ENCODE measurements around the gene ZCWPW1.
"Not testable (repeated sequence)": the region's sequence is repeated elsewhere in the genome, so short reads cannot be mapped to it uniquely, and the experiment has no call there.

The ZCWPW1 gene

DNA sequence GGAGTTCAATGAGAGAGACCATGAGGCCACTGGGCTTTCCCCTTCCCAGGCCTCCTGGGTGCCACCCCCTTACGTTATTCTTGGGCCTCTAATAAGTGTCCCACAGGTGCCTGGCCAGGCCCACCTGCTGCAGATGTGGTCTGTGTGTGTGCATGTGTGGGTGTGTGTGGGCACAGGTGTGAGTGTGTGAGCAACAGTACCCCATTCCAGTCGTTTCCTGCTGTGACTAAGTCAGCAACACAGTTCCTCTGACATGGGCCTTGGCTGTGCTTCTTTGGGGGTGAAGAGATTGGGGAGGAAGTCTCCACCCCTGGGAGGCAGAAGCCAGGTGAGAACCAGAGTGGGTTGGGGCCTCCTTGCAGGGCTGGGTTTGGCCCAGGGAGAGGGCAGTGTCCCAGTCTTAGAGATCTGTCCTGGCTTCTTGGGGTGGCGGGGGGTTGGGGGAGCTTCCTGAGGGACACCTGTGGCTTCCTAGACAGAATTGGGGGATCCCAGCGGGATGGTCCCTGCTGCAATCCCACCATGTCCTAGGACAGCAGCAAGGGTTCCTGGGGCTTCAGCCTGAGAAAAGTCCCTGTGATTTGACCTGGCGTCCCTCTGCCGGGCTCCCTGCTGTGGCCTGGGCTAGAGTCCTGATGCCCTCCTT is 74.7 kb downstream of the ZCWPW1 start:
- Histone ChIP-seq H3K4me1 (ENCODE audit: control insufficient read depth, insufficient read depth, low read length) (no peaks in the 10 kb centered on the region), H3K4me3 (ENCODE audit: low read length) (no peak overlapping the region), H3K9ac (ENCODE audit: low read depth, low read length) (no peak overlapping the region), H3K27me3 (ENCODE audit: control insufficient read depth, insufficient read depth, low read length) (no peaks in the 10 kb centered on the region), H3K4me2 (ENCODE audit: low read length) (no peak overlapping the region), H3K36me3 (ENCODE audit: insufficient read depth, low read length) (peaks cover 65% of the 10 kb centered on the region), H3K9me3 (replicated peaks; ENCODE audit: low read length) (no peaks in the 10 kb centered on the region)

DNA sequence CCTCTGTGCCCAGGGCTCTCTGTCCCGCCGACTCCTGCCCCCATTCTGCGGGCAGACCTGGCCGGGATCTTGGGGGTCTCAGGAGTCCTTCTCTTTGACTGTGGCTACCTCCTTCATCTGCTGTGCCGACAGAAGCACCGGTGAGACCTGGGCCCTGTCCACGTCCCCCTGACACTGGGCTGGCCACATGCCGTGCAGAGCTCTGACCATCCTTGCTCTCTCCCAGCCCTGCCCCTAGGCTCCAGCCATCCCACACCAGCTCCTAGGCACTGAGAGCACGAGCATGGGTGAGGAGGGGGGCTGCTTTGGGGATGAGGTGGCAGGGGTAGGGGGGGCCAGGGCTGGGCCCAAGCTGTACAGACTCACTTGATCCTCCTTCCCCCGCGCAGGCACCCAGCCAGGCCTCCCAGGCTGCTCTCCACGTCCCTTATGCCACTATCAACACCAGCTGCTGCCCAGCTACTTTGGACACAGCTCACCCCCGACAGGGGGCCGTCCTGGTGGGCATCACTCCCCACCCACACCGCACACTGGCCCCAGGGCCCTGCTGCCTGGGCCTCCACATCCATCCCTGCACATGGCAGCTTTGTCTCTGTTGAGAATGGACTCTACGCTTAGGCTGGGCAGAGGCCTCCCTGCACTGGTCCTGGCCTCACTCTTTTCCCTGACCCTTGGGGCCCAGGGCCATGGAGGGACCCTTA is 75.4 kb downstream of the ZCWPW1 start:
- H3K9ac ChIP-seq (ENCODE audit: low read depth, low read length): no peak overlapping the region
- H3K9me3 ChIP-seq (replicated peaks; ENCODE audit: low read length): no peaks in the 10 kb centered on the region
- H3K27me3 ChIP-seq (ENCODE audit: control insufficient read depth, insufficient read depth, low read length): no peaks in the 10 kb centered on the region
- peaks cover 59% of the 10 kb centered on the region for H3K36me3 ChIP-seq (ENCODE audit: insufficient read depth, low read length)
- no peak overlapping the region for H3K4me2 ChIP-seq (ENCODE audit: low read length)
- H3K4me3 ChIP-seq (ENCODE audit: low read length): no peak overlapping the region
- H3K4me1 ChIP-seq (ENCODE audit: control insufficient read depth, insufficient read depth, low read length): no peaks in the 10 kb centered on the region

DNA sequence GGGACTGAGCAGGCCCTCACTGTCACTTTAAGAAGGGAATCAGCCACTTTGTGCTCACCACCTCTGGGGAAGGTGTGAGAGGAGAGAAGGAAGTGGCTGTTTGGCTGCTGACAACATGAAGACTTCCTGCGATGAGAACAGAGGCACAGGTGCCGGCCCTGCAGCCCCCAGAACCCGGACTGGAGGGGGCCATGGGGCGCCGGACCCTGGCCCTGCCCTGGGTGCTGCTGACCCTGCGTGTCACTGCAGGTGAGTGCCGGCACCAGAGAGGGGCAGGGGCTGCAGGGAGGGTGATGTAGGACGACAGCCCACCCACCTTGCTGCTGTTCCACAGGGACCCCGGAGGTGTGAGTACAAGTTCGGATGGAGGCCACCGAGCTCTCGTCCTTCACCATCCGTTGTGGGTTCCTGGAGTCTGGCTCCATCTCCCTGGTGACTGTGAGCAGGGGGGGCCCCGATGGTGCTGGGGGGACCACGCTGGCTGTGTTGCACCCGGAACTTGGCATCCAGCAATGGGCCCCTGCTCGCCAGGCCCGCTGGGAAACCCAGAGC is 76.2 kb downstream of the ZCWPW1 start:
- peaks cover 67% of the 10 kb centered on the region for H3K36me3 ChIP-seq (ENCODE audit: insufficient read depth, low read length)
- H3K4me1 ChIP-seq (ENCODE audit: control insufficient read depth, insufficient read depth, low read length): not testable (repeated sequence)

DNA sequence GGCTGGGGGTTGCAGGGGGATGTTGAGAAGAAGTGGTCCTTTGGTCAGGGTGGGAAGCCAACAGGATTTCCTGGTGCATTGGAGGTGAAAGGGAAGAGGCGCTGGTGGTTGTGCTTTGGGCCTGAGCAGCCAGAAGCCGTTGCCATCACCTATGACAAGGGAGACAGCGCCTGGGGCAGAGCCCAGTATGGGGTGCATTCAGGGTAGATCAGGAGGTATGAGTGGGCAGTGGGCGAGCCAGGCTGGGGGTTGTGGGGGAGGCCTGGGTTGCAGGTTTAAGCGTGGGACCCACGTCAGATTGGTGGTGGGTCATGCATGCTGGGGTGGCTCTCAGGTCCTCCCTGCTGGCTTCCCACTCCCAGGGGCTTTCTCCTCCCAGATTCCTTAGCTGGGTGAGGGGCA is 76.8 kb downstream of the ZCWPW1 start:
- H3K27me3 ChIP-seq (ENCODE audit: control insufficient read depth, insufficient read depth, low read length): no peaks in the 10 kb centered on the region
- H3K9ac ChIP-seq (ENCODE audit: low read depth, low read length): no peak overlapping the region
- no peaks in the 10 kb centered on the region for H3K4me1 ChIP-seq (ENCODE audit: control insufficient read depth, insufficient read depth, low read length)
- H3K9me3 ChIP-seq (replicated peaks; ENCODE audit: low read length): no peaks in the 10 kb centered on the region
- H3K4me3 ChIP-seq (ENCODE audit: low read length): no peak overlapping the region
- no peak overlapping the region for H3K4me2 ChIP-seq (ENCODE audit: low read length)
- H3K36me3 ChIP-seq (ENCODE audit: insufficient read depth, low read length): peaks cover 69% of the 10 kb centered on the region

More for the DNA sequence above, 76.2 kb downstream of the ZCWPW1 start:
- not testable (repeated sequence) for H3K27me3 ChIP-seq (ENCODE audit: control insufficient read depth, insufficient read depth, low read length); H3K4me2 ChIP-seq (ENCODE audit: low read length); H3K9ac ChIP-seq (ENCODE audit: low read depth, low read length); H3K4me3 ChIP-seq (ENCODE audit: low read length); H3K9me3 ChIP-seq (replicated peaks; ENCODE audit: low read length)
